ENCODE measurements around the gene GTF2IRD1. TPM values are rescaled to one million over a fixed set of nuclear protein-coding genes. Genes with fewer than 3 reads are reported as not detected.

GTF2IRD1 gene
- total and polyA plus RNA-seq, 2 of the 13 experiments (the other 11 are each of a cell fraction or from before 2014, with no cell fraction given) = 16.5 to 26.7 TPM

- TF ChIP-seq ZNF280D (CRISPR knock-in tag; IDR thresholded peaks at IDR 0.05) = no peak
- no peak for TF ChIP-seq TCF7 (IDR thresholded peaks at IDR 0.05; ENCODE audit: low read depth)
- no peak for TF ChIP-seq PCBP2 (optimal IDR thresholded peaks at IDR 0.05; ENCODE audit: low read depth, low read length, poor library complexity, severe bottlenecking)
- no peak for TF ChIP-seq GTF3A (CRISPR knock-in tag; conservative IDR thresholded peaks at IDR 0.05)
- no peak for TF ChIP-seq ZBTB14 (CRISPR knock-in tag; IDR thresholded peaks at IDR 0.05)
- no peak for TF ChIP-seq ZNF136 (CRISPR knock-in tag; IDR thresholded peaks at IDR 0.05; ENCODE audit: low read depth)
These were observed 12.6 kb downstream of the GTF2IRD1 start (continued) for GRCh38 chr7:74466196-74466813.

GRCh38 chr7:74467876-74468275 lies 14.2 kb downstream of the GTF2IRD1 start:
- Histone ChIP-seq H3K4me1 (ENCODE audit: insufficient read depth, low read length) (peaks cover 8% of the 10 kb centered on the region; the same call in 1 of the 2 replicates), H4K20me1 (ENCODE audit: insufficient read depth, low read length) (peaks cover 13% of the 10 kb centered on the region), H3K9ac (ENCODE audit: insufficient read depth, low read depth, low read length) (no peak overlapping the region), H2AFZ (ENCODE audit: low read length) (no peak overlapping the region), H3K9me3 (ENCODE audit: low read length) (no peaks in the 10 kb centered on the region), H3K27ac (ENCODE audit: extremely low read length, insufficient read depth, low read length) (no peak overlapping the region), H3K79me2 (ENCODE audit: insufficient read depth, low read length) (peaks cover 28% of the 10 kb centered on the region), H3K4me3 (replicated peaks in 1 of 3; ENCODE audit: insufficient read depth in 1 of 3, low read depth in 2 of 3, low read length in 3 of 3) (no peak overlapping the region), H3K36me3 (replicated peaks in 1 of 2; ENCODE audit: control insufficient read depth in 1 of 2, insufficient read depth in 2 of 2, low read length in 2 of 2) (peaks cover 2 to 14% of the 10 kb centered on the region in 2 experiments; a peak in 3 of 5 replicates), H3K4me2 (ENCODE audit: low read depth, low read length) (no peak overlapping the region), H3K27me3 (ENCODE audit: control insufficient read depth in 1 of 2, insufficient read depth in 2 of 2, low read length in 2 of 2) (no peaks in the 10 kb centered on the region)
- 81% methylated on average over 9 of the region's 9 CpGs for WGBS (ENCODE audit: low lambda C conversion rate)
- no peak for FAIRE-seq
- ATAC-seq = no peak
- no peak for DNase-seq (ENCODE audit: low spot score)
- ChIA-PET CTCF (ENCODE audit: low intra/inter-chr PET ratio, low total read pairs) (no interaction called here), POLR2A (no interaction called here)
- in situ Hi-C loops (cut with HindIII; ENCODE audit: extremely low pct_ligation_motif_present, low pct_unique_long_range_greater_than_20kb) (no loop called here), intact Hi-C loops (cut with micrococcal nuclease; ENCODE audit: unreplicated experiment) (no loop called here)
- no TSS peak for BruUV-seq (replicated peaks)
- TF ChIP-seq ZNF792 (CRISPR knock-in tag; IDR thresholded peaks at IDR 0.05) (no peak), ETV5 (CRISPR knock-in tag; IDR thresholded peaks at IDR 0.05; ENCODE audit: borderline replicate concordance) (no peak), PBX2 (CRISPR knock-in tag; IDR thresholded peaks at IDR 0.05) (no peak), NFE2L1 (CRISPR knock-in tag; IDR thresholded peaks at IDR 0.05; ENCODE audit: borderline replicate concordance) (no peak), ZNF816 (CRISPR knock-in tag; IDR thresholded peaks at IDR 0.05; ENCODE audit: borderline replicate concordance) (no peak), GRHL1 (CRISPR knock-in tag; conservative IDR thresholded peaks at IDR 0.05) (no peak), FUBP1 (CRISPR knock-in tag; IDR thresholded peaks at IDR 0.05; ENCODE audit: borderline replicate concordance) (no peak)
